GM12873 (cell line): ENCODE results near the gene BDNF.

Experiments used
- CTCF ChIP-seq: IDR thresholded peaks from 2 replicates; pipeline ENCODE4 v1.5.1; 2012; ENCODE audit warnings: low read depth, mild to moderate bottlenecking, moderate library complexity, low read length, control low read depth; ENCODE audit not compliant: insufficient read depth; ENCODE audit errors: missing control alignments

The BDNF gene

DNA sequence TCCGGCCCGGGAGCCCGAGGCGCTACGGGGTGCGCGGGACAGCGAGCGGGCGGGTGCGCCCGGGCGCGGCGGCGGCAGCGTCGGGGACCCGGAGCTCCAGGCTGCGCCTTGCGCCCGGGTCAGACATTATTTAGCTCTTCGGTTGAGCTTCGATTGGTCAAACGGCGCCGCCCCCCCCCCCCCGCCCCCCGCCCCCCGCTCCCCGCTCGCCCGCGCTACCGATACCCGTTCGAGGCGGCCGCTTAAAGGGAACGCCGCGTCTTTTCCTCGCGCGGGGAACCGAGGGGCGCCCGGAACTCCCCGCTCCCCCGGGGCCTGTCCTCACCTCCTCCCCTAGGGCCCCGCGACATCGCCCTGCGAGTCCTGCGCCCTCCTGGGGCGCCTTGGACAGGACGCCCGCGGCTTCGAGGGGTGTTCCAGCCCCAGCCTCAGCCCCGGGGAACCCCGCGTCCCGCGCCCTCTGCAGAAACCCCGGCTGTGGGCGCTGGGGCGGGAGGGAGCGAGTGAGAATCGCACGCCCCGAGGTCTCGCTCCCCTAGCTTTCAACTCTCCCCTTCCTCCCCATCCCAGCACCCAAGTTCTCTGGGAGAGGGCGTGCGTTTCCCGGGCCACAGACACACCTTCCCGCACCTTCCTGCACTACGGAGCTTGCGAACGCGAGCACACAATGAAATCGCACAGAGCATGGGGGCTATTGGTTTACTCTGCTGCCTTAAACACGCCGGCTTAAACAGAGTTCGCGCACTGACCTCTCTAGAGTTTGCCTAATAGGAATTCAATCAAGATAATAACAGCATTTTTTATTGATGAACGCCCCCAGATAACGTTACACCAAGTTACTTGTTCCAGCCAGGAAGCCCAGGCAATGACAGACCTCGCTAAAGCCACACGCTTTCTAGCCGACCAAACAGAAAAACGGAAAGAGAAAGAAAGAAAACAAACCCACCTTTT, at the start of gene BDNF:
Gene BDNF (minus strand): TSS at position 105 of the 951 bp plus-strand sequence. CDS start 41,891 bp downstream, outside the sequence.
- TF ChIP-seq CTCF, result no peak

GRCh38 chr11:27740362-27741013, 40.2 kb upstream of the BDNF start:
- TF ChIP-seq CTCF, result no peak

- TF ChIP-seq CTCF, result no peak
Observed at GRCh38 chr11:27735281-27735680, 35.0 kb upstream of the BDNF start.

- no peak for TF ChIP-seq CTCF
Observed at GRCh38 chr11:27726981-27727380, 26.7 kb upstream of the BDNF start.

GRCh38 chr11:27723687-27724086, 23.4 kb upstream of the BDNF start:
- peak; percentile 8 for TF ChIP-seq CTCF

GRCh38 chr11:27722953-27723344, 22.7 kb upstream of the BDNF start:
- no peak for TF ChIP-seq CTCF

DNA sequence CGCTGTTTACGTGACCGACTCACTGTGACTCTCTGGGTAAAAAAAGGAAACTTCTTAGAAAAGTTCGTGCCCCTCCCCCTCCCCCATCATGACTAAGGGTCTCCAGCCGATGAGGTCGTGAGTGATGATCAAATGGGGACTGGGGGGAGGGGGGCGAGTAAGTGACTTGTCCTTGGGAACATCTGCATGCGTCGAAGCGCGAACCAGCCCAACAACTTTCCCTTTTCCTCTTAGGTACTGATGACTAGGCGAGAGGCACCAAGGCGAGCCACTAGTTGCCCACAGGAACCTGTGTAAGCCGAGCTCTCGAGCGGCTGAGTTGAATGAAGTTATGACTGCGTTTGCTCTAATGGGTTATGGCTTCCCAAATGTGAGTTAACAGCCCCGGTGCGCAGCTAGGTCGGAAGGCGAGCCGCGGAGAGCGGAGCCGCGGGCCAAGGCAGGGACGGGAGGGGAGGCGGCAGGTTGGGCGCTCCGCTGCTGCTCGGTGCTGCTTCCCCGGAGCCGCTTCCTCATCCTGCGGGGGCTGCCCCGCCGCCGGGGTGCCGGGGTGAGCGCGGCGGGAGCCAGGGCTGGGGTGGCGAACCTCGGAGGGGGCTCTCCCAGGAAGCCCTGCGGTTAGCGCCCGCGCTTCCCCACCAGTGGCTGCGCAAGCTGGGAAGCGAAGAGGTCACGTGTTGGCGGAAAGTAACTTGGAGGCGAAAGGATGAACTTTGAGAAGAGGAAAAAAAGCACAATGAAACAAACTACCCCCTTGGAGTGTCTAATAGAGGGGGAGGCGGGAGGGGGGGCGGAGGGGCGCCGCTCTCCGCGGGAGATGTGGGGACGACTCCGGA, 22.1 kb upstream of the BDNF start:
- no peak for TF ChIP-seq CTCF
